GM21619 (cell line): ENCODE results near the gene MDN1.
"Not testable (repeated sequence)": the region's sequence is repeated elsewhere in the genome, so short reads cannot be mapped to it uniquely, and the experiment has no call there.

Source experiments
- ATAC-seq: cut with Tn5 transposase; IDR thresholded peaks from one replicate; pipeline ENCODE4 v1.9.1; 2021; ENCODE audit not compliant: unreplicated experiment

The MDN1 gene

GRCh38 chr6:89817481-89817880 lies 2.1 kb downstream of the MDN1 start:
- ATAC-seq = no peak

GRCh38 chr6:89813422-89813821 lies 6.2 kb downstream of the MDN1 start:
- ATAC-seq = not testable (repeated sequence)

GRCh38 chr6:89807581-89807980 lies 12.0 kb downstream of the MDN1 start:
- no peak for ATAC-seq

- no peak for ATAC-seq
Observed at GRCh38 chr6:89805814-89806371, 13.7 kb downstream of the MDN1 start.

GRCh38 chr6:89803271-89803670 lies 16.3 kb downstream of the MDN1 start:
- no peak for ATAC-seq

- ATAC-seq = no peak
Observed at GRCh38 chr6:89799756-89800155, 19.8 kb downstream of the MDN1 start.

GRCh38 chr6:89799096-89799495 lies 20.5 kb downstream of the MDN1 start:
- no peak for ATAC-seq

GRCh38 chr6:89797317-89797716 lies 22.3 kb downstream of the MDN1 start:
- no peak for ATAC-seq

- ATAC-seq = no peak
Observed at GRCh38 chr6:89794324-89794723, 25.3 kb downstream of the MDN1 start.

- no peak for ATAC-seq
Observed at GRCh38 chr6:89793586-89793985, 26.0 kb downstream of the MDN1 start.

GRCh38 chr6:89792881-89793280 lies 26.7 kb downstream of the MDN1 start:
- peak; percentile 83 for ATAC-seq

- no peak for ATAC-seq
Observed at GRCh38 chr6:89790403-89790802, 29.2 kb downstream of the MDN1 start.

- no peak for ATAC-seq
Observed at GRCh38 chr6:89789980-89790379, 29.6 kb downstream of the MDN1 start.

- no peak for ATAC-seq
Observed at GRCh38 chr6:89787660-89788328, 31.8 kb downstream of the MDN1 start.

GRCh38 chr6:89786970-89787369 lies 32.6 kb downstream of the MDN1 start:
- no peak for ATAC-seq

GRCh38 chr6:89784838-89785237 lies 34.8 kb downstream of the MDN1 start:
- no peak for ATAC-seq

GRCh38 chr6:89783293-89783692 lies 36.3 kb downstream of the MDN1 start:
- ATAC-seq = not testable (repeated sequence)

- no peak for ATAC-seq
Observed at GRCh38 chr6:89782222-89782621, 37.4 kb downstream of the MDN1 start.

GRCh38 chr6:89781070-89782034 lies 38.2 kb downstream of the MDN1 start:
- no peak for ATAC-seq

GRCh38 chr6:89777455-89777854 lies 42.1 kb downstream of the MDN1 start:
- ATAC-seq = no peak

- ATAC-seq = no peak
Observed at GRCh38 chr6:89776583-89777233, 42.9 kb downstream of the MDN1 start.
